Activated CD8-positive, alpha-beta memory T cell treated with anti-CD3 and anti-CD28 coated beads for 36 hours (primary cell): Measurements from ENCODE around the gene PTAFR. TPM values are rescaled to one million over a fixed set of nuclear protein-coding genes. Genes with fewer than 3 reads are reported as not detected.

Experiments
- CTCF ChIA-PET: fragments of 350-600 bp; sonication (Branson Sonifier 250); formaldehyde crosslinking; loops from one replicate; lab custom pipeline; 2021; ENCODE audit warnings: antibody characterized with exemption; lab: Charles Lee
- POLR2A ChIA-PET: fragments of 350-600 bp; sonication (Branson Sonifier 250); formaldehyde crosslinking; loops from one replicate; lab custom pipeline; 2021; ENCODE audit warnings: antibody characterized with exemption; lab: Charles Lee
- total RNA-seq, 2 experiments: library from RNA; stranded (reverse); gene quantifications; one replicate each; pipeline ENCODE4 v1.2.3, GENCODE V29; 2021

PTAFR gene
- total RNA-seq, 2 experiments from 2014 or later = 0.21 to 0.32 TPM

GRCh38 chr1:28185071-28185470 lies 8.6 kb upstream of the PTAFR start:
- CTCF ChIA-PET = interaction anchor here (1.0 kb wide), 1 partner anchor 85 kb away, joined by 3 read pairs; no protein-coding TSS in a partner anchor
- POLR2A ChIA-PET = no interaction called here

DNA sequence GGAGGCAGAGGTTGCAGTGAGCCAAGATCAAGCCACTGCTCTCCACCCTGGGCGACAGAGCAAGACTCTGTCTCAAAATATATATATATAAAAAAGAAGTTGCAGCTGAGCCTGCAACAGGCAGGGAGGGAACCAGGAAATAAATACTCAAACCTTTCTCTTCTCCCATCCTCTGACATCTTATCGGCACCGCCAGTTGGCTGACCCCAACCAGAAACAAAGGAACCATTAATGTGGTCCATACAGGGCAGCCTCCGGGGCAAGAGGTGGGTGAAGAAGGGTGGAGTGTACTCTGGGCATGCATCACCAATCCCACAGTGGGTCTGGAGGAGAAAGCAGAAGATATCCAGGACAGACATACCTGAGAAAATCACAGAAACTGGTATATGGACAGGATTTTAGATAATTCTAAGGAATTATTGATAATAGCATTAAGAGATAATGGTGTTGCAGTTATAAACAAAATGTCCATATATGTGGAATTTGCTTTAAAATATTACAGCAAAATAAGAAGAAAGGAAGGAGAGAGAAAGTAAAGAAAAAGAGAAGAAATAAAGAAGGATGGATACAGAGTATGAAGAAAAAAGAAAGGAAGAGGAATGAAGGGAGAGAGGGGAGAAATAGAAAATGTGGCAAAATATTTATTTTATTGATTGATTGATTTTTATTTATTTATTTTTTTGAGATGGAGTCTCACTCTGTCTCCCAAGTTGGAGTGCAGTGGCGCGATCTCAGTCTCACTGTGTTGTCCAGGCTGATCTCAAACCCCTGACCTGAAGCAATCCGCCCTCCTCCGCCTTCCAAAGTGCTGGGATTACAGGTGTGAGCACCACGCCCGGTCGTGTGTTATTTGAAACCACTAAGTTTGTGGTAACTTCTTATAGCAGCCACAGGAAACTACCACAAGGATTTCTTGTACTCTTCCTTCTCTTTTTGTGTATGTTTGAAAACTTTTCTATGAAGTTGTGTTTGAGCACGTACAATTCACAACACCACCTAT lies 4.1 kb upstream of the PTAFR start:
- ChIA-PET CTCF (no interaction called here), POLR2A (no interaction called here)

DNA sequence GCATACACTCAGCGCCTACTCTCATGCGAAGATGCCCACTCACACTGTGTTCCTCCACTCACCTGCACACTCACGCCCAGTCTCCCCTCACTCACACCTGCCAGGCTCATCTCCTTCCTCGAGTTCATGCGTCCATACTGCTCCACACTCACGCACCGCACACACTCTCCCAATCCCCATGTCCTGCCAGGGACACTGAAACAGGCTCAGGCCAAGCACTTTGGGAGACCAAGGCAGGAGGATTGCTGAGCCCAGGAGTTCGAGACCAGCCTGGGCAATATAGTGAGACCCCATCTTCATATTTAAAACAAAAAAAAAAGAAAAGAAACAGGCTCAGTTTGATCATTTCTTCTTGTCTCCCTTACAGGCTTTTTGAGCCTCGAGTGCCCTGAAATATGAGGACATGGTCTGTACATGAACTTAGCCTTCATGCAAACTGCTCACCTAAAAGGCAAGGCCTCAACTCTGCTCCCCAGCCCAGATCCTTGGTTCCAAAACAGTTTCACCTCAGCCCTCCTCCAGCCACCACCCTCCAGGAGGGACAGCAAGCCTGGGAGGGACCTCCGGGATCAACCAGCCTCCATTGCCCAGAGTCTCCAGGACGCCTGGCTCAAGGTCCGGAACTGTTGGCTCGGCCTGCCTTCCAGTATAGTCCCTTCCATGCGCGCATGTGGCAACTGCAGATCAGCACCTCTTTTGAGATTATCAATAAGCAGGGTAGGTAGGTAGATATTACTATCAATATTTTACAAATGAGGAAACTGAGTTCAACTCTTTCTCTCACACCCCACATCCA lies 2.4 kb upstream of the PTAFR start:
- ChIA-PET POLR2A (no interaction called here), CTCF (no interaction called here)

DNA sequence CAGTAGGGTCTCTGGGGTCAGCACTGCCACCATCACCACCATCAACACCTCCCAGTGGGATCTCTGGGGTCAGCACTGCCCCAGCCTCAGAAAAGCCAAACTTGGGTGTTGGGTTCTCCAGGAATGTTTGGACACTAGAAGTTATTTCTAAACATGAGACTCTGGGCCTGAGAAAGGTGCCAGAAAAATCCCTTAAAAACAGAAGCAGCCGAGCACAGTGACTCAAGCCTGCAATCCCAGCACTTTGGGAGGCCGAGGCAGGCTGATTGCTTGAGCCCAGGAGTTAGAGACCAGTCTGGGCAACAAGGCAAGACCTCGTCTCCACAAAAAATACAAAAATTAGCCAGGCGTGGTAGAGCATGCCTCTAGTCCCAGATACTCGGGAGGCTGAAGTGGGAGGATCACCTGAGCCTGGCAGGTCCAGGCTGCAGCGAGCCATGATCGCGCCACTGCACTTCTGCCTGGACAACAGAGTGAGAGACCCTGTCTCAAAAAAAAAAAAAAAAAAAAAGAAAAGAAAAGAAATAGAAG lies 470 bp downstream of the PTAFR start:
- POLR2A ChIA-PET = no interaction called here
- CTCF ChIA-PET = no interaction called here

DNA sequence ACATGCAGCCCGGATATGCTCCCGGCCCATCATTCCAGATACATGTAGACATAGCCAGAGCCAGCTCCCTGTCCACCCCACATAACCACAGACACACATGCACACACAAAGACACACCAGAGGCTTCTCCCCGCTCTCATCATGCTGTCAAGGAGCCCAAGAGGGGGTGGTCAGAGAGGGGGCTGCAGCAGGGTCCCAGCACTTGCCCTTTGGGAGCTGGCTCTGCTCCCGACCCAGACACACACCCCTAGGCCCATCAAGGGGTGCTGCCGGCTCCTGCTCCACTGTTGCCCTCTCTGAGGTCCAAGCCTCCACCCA lies 2.6 kb downstream of the PTAFR start:
- POLR2A ChIA-PET = no interaction called here
- CTCF ChIA-PET = no interaction called here

DNA sequence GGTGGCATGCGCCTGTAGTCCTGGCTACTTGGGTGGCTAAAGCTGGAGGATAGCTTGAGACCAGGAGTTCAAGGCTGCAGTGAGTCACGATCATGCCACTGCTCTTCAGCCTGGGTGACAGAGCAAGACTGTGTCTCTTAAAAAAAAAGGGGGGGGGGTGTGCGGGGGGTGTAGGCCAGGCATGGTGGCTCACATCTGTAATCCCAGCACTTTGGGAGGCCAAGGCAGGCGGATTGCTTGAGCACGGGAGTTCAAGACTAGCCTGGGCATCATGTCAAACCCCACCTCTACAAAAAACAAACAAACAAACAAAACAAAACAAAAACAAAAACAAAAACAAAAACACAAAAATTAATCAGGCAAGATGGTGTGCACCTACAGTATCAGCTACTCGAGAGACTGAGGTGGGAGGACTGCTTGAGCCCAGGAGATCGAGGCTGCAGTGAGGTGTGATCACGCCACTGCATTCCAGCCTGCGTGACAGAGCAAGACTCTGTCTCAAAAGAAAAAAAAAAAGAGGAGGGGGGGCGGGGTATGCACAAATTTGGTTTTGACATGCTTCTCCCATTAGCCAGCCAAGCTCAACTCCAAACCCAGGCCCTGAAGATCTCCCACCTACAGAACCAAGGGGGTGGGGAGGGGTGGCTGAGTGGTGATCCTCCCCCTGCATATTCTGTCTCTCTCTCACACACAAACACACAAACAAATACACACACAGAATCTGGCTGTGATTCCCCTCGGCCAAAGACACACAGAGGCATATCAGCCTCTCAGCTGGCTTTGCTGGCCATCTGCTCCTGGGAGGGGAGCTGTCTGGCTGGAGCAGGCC lies 3.1 kb downstream of the PTAFR start:
- POLR2A ChIA-PET = interaction anchor here (0.9 kb wide), 1 partner anchor 26 kb away, joined by 5 read pairs; no protein-coding TSS in a partner anchor
- CTCF ChIA-PET = interaction anchor here (0.6 to 0.7 kb wide), 2 partner anchors 27 to 316 kb away, joined by 4 read pairs; no protein-coding TSS in a partner anchor

- CTCF ChIA-PET = interaction anchor here (0.7 kb wide), 1 partner anchor 28 kb away, joined by 4 read pairs; no protein-coding TSS in a partner anchor
- POLR2A ChIA-PET = interaction anchor here (0.9 kb wide), 1 partner anchor 26 kb away, joined by 5 read pairs; no protein-coding TSS in a partner anchor
Observed at GRCh38 chr1:28172713-28173150, 3.8 kb downstream of the PTAFR start.

DNA sequence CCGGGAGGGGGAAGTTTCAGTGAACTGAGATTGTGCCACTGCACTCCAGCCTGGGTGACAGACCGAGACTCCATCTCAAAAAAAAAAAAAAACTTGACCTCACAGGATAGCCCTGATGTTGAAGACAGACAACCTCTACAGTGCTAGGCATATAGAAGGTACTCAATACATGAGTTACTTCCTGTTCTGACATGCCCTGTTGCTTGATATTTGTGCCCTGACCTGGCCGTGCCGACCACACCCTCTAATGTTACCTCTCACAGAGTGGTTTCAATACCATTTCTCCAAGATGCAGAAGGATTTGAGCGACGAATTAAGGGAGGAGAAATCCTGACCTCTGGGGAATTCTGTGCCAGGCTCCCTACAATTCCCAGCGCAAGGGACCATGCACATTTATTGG lies 5.2 kb downstream of the PTAFR start:
- ChIA-PET CTCF (interaction anchor here (1.1 kb wide), 1 partner anchor 80 kb away, joined by 3 read pairs; no protein-coding TSS in a partner anchor), POLR2A (no interaction called here)

DNA sequence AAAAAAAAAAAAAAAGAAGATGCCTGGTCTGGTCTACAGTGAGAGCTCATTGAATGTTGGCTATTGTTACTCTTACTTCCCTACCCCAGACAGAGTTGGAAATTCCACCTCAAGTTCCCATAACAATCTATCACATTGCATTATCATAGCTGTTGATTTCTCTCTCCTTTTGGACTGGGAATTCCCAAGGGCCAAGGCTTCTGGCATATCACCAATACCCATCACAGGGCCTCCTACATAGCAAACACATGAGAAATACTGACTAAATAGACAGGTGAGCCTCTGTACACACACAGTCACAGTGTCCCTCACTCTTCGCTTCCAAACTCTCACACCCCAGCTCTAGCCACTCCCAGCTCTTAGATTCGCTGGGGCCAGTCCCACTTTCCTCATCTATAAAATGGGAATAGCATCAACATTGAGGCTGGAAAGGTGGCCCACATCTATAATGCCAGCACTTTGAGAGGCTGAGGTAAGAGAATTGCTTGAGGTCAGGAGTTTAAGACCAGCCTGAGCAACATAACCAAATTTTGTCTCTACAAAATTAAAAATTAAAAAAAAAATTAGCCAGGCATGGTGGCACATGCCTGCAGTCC lies 6.4 kb downstream of the PTAFR start:
- CTCF ChIA-PET = interaction anchor here (1.0 to 1.2 kb wide), 3 partner anchors 16 to 79 kb away, joined by 3 to 6 read pairs (median 3); no protein-coding TSS in a partner anchor
- POLR2A ChIA-PET = interaction anchor here (0.5 to 1.8 kb wide), 4 partner anchors 22 to 284 kb away, joined by 4 to 12 read pairs (median 7); no protein-coding TSS in a partner anchor

GRCh38 chr1:28163496-28164161 lies 12.9 kb downstream of the PTAFR start:
- ChIA-PET POLR2A (interaction anchor here (0.5 kb wide), 1 partner anchor 976 kb away, joined by 3 read pairs; no protein-coding TSS in a partner anchor), CTCF (no interaction called here)

- ChIA-PET CTCF (interaction anchor here (0.7 kb wide), 1 partner anchor 442 kb away, joined by 3 read pairs; no protein-coding TSS in a partner anchor), POLR2A (no interaction called here)
Observed at GRCh38 chr1:28162151-28162550, 14.3 kb downstream of the PTAFR start.

GRCh38 chr1:28161751-28162150 lies 14.7 kb downstream of the PTAFR start:
- POLR2A ChIA-PET = no interaction called here
- CTCF ChIA-PET = no interaction called here

DNA sequence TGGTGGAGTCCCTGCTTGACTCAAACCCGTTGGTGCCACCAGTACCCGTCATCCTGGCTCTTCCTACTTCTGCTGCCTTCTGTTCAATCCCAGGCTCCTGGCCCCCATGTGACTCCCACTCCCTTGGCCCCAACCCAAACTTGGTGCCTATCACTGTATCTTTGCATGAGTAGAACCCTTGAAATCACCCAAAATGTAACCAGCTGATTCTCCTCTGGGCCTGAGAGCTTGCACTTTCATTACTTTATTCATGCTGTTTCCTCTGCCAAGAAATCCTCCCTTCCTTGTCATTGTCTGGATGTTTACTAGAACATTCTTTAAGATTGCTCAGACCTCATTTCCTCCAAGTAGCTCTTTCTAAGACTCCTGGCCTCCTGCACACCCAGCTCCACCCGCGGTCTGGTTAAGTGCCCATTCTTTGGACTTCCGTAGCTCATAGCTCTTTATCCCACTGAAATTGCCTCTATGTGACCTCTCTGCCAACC lies 15.7 kb downstream of the PTAFR start:
- POLR2A ChIA-PET = no interaction called here
- CTCF ChIA-PET = no interaction called here

GRCh38 chr1:28159680-28160079 lies 16.8 kb downstream of the PTAFR start:
- POLR2A ChIA-PET = no interaction called here

DNA sequence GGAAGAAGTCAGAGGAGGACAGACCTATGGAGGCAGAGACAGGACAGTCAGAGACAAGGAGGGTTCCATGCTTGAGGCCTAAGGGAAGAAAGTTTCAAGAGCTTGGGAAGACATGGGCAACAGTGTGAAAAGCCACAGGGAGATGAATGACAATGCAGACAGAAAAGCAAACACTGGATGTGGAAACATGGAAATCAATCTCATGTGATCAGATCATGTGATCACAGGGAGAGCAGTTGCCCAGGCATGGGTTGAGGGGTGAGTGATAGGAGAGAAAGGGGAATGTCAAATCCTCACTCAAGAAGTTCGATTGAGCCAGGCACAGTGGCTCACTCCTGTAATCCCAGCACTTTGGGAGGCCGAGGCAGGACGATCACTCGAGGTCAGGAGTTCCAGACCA lies 17.2 kb downstream of the PTAFR start:
- ChIA-PET POLR2A (no interaction called here), CTCF (no interaction called here)

More at GRCh38 chr1:28159680-28160079, 16.8 kb downstream of the PTAFR start:
- CTCF ChIA-PET = no interaction called here

DNA sequence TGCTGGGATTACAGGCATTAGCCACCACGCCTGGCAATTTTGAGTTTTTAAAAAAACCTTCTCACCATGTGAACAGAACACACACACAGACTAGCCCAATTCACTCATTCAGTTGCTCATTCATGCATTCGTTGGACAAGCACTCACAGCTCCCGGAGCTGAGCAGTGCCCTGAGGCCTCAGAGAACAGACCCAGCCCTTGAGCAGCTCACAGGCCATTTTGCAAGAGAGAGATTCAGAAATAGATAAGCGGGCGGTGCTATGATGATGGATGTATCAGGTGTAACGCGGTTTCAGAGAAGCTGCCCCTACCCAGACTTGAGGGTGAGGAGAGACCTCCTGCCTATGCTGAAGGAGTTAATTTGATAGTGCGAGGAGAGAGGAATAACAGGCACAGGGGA lies 18.6 kb downstream of the PTAFR start:
- ChIA-PET CTCF (no interaction called here), POLR2A (no interaction called here)

DNA sequence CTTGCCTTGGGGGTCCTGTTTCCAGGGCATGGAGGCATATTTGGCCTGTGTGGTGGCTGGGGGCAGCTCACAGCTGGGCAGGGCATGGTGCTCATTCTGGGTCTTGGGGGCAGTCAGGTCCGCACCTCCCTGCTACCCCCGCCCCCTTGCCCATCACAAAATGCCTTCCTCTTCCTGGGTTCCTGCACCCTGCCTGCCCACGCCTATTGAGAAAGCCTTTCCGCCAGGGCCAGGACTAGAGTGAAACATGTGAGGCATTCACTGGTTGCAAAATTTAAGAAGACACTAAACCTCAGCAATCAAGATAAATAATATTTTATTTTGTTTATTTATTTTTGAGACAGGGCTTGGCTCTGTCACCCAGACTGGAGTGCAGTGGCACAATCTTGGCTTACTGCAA lies 19.7 kb downstream of the PTAFR start:
- CTCF ChIA-PET = no interaction called here
- POLR2A ChIA-PET = no interaction called here
